Colon (tissue), 2 donors: Measurements from ENCODE around the gene FGD6.

Source experiments
- FAIRE-seq: peaks from 2 replicates; lab custom pipeline; 2012; peaks lifted over from hg19 to GRCh38; lab: Jason Lieb, UNC
- donor health status: control.
- donor health status: control.

FGD6 gene

DNA sequence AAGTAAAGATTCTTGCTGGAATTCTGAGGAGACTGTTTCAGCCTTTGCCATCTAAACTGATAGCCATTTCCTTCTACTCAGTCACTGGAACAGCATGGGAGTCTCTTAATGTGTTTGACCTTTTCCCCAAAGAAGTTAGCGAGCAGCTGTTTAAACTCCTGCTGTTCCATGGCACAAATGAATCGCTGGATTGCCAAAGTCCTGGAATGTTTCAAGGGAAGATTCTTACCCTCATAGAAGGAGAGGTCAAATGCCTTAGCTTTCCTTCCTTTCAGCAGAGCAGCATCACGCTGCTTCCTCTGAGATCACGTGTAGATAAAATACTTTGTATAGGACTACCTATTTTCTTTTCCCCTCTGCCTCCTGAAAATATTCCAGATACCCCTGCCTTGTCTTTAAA lies 133.3 kb downstream of the FGD6 start:
- no peak for FAIRE-seq

DNA sequence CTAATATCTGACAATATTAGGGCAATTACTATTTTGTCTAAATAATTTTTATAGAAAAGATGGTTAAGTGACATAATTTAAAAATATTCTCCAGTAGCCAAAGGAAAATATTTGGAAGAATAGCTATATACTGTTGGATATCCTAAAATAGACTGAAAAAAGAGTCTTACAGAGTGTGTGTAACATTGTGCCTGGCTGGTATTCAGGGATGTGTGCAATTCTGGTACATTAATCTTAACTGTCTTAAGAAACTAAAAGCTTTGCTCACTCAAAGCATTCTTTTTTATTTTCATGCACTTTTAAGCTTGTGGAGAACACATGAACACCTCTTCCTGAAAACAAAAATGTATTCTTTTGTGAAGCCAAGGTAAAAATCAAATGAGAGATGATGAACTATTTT lies 133.8 kb downstream of the FGD6 start:
- FAIRE-seq: no peak

DNA sequence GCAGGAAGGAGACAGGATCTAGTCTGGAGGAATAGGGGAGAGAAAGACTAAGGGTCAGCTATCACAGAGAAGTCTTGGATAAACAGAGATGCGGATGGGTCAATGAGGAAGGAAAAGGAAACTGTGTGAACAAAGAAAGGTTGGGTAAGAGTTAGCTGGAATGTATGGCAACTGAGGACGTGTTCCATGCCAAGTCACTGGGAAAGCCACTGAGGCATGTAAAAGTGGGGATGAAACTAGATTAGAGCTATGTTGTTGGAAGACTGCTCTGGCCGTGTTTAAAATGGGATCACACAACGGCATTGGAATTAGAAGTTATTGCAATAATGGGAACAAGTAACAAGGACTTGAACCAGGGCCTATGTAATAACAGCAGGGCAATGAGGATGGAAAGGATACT lies 139.9 kb downstream of the FGD6 start:
- FAIRE-seq: no peak

DNA sequence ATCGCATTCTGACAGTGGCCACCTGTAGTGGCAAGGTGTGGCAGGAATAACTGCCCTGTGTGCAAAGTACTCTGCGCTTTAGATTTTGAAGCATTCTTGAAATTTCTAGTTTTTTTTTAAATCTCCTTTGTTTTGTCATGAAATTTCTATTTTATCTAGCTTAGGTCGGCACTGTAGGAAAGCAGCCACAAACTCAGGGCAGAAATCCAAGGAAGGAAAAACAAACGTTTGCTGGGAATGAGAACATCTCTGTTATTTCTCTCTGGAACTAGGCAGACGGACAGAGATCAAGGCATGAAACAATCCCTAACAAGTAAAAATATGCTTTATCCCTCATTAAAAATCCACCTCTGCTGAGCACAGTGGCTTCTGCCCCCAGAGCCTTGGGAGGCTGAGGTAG lies 142.5 kb downstream of the FGD6 start:
- FAIRE-seq: no peak

DNA sequence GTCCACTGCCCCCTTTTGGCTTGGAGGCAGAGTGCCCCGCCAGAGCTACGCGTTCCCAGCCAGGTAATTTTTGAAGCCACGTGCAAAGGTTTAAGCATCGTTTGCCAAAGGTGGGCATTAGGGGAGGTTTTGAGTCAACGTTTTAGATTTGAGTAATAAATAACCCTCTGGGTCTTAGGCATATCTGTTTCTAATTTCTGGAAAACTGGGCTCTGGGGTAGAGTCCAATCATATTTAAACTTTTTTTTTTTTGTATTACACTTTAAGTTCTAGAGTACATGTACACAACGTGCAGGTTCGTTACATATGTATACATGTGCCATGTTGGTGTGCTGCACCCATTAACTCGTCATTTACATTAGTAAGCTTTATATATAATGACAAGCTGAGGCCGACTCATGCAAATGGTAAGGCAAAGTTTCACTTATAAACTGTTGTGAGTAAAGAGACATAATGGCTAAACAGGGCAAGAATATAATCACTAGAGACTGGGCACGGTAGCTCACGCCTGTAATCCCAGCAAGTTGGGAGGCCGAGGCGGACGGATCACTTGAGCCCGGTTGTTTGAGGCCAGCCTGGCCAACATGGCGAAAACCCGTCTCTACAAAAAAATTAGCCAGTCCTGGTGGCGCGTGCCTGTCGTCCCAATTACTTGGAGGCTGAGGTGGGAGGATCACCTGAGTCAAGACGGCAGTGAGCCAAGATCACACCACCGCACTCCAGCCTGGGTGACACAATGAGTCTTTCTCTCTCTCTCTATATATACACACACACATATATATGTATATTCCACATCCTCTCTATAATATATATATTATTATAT lies 143.4 kb downstream of the FGD6 start:
- no peak for FAIRE-seq

DNA sequence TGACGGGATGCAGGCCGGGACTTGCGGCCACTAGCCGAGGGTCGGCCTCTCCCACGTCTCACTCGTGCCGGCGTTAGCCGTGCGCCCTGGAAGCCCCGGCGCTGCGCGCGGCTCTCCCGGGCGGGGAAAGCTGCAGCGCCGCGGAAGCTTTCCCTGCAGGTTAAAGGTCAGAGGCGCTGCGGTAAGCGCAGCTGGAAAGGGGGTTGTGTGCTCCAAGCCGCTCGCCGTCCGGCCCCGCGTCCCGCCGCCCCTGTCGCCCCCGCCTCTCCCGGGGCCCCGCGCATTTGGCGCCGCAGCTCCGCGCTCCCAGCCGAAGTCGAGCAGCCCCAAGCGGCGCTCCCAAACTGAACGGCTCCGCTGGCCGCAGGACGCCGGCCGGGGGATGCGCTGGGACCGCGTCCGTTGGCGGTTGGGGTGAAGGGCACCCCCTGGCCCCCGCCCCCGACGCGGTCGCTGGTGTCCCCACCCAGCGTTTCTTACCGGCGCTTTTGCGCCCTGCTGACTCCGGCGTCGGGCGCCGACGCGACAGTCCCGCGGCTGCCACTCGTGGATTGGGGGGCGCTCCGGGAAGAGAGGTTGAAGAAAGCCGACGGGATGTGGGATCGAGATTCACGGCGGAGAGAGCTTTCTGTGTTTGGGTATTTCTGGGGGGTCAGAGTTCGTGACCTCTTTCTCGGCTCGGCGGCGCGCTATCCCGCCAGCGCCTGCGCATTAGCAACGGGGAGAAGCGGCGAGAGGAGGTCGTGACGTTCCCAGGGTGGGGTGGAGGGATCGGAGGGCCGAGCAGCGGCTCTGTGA lies 144.2 kb downstream of the FGD6 start, which contains the start of gene NR2C1:
NR2C1 (minus strand) TSS at position 719 of the 798 bp plus-strand sequence. CDS start 6,234 bp downstream, outside the sequence.
- no peak for FAIRE-seq

DNA sequence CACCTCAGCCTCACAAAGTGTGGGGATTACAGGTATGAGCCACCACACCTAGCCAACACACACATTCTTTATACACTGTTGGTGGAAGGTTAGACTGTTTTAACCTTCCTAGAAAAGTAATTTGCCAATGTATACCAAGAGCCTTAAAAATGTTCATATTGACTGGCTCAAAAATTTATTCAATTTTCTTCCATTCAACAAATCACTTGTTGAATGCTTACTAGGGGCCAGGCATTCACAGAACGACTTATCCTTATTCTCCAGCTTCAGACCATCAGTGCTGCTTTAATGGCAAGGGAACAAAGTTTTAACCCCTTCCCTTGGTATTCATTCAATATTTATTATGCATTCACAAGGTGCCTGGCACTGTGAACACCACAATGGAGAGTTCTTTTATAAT lies 146.9 kb downstream of the FGD6 start:
- no peak for FAIRE-seq

DNA sequence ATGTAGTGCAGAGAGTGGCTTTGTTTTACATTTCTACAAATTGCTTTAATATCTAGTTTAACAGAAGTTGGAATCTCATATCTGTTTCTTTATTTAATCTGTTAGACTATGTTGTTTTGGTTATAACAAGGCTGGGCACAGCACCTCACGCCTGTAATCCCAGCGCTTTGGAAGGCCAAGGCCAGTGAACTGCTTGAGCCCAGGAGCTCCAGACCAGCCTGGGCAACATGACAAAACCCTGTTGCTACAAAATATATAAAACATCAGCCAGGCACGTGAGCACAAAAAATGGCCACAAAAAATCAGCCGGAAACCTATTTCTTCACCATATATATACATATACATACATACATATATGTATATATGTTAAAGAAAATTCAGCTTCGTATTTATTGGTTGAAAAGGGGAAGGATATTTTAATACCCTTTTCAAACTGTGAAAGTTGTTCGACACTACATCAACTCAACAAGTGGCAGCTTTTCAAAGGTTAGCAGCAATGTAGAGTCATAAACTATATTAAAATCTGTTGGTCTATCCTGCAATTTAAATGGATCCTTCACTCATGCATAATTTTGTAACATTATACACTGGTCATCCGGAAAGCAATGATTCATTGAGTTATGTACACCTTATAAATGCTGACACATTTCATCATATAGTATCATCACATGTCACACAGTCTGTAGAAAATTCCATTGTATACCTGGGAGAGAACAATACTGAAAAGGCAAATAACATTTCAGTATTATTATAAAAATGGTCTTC lies 151.0 kb downstream of the FGD6 start:
- no peak for FAIRE-seq

DNA sequence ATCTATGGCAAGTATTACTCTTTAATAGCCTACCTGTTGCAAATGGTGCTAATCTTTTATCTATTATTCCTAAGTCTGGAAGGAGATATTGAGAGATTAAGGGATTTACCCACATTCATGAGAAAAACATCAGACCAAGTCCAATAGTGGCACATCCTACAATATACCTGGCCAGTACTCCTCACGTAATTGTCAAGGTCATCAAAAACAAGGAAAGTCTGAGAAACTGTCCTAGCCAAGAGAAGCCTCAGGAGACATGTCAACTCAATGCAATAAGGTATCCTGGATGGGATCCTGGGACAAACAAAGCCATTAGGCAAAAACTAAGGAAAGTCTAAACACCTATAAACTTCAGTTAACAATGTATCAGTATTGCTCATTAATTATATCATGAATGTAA lies 156.3 kb downstream of the FGD6 start:
- no peak for FAIRE-seq

DNA sequence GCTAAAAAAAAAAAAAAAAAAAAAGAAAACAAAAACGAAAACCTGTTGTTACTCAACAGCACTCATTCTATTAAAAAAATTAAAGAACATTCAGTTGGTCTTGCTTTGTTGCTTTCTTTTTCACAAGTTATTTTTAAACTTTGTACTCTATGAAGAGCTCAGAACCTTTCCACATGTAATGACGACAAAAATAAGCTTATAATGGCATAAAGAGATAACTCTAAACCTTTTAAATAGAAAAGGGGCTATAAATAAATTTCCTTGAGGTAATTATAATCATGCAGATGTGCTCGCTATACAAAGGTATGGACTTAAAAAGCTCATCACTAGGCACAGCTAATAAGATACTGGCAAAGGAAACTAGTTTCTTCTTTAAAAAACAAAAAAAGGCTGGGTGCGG lies 157.3 kb downstream of the FGD6 start:
- FAIRE-seq: no peak

DNA sequence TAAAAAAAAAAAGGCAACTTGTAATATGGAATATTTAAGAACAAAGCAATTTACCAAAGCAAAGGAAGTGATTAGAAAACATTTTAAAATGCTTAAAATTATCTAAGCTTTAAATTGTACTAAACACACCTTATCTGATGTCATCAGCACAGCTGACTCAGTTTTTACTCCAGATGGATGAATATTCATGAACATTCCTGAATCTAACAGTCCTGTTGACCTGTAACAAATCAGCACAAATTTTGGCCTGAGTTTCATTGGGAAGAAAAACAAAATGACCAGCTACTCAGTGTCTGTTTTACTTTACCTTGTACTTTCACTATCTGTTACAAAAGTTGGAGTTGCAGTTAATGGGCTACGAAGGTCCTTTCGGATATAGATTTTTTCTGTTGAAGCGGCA lies 159.8 kb downstream of the FGD6 start:
- FAIRE-seq: no peak

DNA sequence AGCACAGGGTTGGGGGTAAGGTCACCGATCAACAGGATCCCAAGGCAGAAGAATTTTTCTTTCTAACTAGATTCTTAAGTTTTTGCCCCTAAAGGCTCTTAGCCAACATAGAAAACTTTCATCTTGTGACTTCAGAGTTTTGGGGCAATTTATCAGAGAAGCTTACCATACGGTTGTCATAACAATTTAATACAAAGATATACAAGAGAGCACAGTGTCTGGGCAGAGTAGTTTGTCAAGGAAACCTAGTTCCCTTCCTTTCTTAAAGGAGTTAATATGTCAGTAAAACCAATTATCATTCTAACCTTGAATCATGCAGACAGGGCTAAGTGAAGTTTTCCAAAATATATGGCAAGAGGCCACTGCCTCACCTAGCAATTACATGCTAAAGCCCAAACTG lies 162.2 kb downstream of the FGD6 start:
- FAIRE-seq: no peak

DNA sequence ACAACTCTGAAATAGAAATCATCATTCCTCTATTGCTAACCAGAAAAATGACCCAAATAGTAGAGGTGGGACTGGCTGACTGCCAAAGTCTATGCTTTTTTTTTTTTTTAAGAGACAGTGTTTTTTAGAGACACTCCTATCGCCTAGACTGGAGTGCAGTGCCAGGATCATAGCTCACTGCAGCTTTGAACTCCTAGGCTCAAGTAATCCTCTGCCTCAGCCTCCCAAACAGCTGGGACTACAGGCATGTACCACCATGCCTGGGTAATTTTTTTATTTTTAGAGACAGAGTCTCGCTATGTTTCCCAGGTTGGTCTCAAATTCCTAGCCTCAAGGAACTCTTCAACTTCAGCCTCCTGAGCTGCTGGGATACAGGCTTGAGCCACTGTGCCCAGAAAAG lies 163.1 kb downstream of the FGD6 start:
- no peak for FAIRE-seq

DNA sequence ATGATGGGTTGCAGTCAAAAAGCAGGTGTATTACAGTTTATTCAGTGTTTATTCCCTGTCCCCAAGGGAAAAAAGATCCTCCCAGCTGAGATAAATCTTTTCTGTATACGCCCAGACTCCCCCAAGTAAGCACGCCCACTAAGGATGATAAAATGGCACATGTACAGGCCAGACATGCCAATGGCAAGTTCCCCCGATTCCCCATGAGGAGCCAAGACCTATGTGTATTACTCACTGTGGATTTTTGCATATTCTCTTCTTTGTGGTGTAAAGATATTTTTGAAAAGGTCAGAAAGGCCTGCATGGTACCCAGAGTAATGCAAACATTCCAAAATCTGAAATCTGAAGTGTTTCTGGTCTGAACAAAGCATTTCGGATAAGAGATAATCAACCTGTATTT lies 166.0 kb downstream of the FGD6 start:
- FAIRE-seq: no peak

DNA sequence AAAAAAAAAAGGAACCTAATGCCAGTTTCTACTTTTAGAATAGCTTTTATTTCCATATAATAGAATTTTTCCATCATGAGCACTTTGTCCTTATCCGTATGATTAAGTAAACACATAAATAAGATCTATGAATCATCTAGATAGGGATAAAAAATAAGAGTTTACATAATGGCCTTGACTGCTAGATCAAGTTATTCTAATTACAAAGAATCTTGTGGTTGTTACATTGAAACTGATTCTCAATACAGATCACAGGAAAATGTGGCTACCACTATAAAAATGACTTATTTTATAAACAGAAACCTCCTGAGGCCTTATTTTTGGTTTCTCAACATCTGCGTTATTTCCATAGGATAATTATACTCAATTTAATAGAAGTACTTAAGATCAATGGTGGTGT lies 179.4 kb downstream of the FGD6 start:
- FAIRE-seq: no peak

DNA sequence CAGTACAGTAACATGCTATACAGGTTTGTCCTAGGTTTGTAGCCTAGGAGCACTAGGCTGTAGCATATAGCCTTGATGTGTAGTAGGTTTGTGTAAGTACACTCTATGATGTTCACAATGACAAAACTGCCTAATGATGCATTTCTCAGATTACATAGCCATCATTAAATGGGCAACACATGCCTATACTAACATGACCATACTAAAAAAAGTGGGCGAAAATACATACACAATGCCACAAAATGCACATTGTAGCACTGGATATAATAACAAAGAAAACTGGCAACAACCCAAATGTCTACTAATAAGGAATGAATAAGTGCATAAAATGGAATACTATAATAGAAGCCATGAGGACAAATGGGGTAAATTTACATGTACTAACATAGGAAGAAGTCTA lies 182.5 kb downstream of the FGD6 start:
- FAIRE-seq: no peak
